SK-N-MC (cell line): Measurements from ENCODE around the gene DHRS1.

Experiments
- EZH2 ChIP-seq: fragments of 200-600 bp; sonication (generic); IDR thresholded peaks from one replicate; pipeline ENCODE4 v1.6.1; 2017; ENCODE audit warnings: antibody characterized with exemption
- FOXP2 ChIP-seq: optimal IDR thresholded peaks from 2 replicates; pipeline ENCODE3; 2011; ENCODE audit warnings: mild to moderate bottlenecking, moderate library complexity; ENCODE audit not compliant: insufficient read depth; ENCODE audit errors: extremely low read length, control extremely low read depth
- POLR2AphosphoS5 ChIP-seq: IDR thresholded peaks from 2 replicates; pipeline ENCODE4 v1.6.1; 2012; ENCODE audit warnings: mild to moderate bottlenecking, low read depth, low read length, borderline replicate concordance

- TF ChIP-seq FOXP2 (no peak), EZH2 (no peak), POLR2AphosphoS5 (no peak)
Measured at GRCh38 chr14:24293525-24293924, 6.1 kb downstream of the DHRS1 start.
